ENCODE measurements around the gene C5orf47. TPM values are rescaled to one million over a fixed set of nuclear protein-coding genes. Genes with fewer than 3 reads are reported as not detected.

C5orf47 gene
- total RNA-seq, 4 donors from 2014 or later: not detected

GRCh38 chr5:173968154-173968797, 20.7 kb upstream of the C5orf47 start:
- TF ChIP-seq POLR2A (IDR thresholded peaks at IDR 0.05) (no peak), CTCF (IDR thresholded peaks at IDR 0.05) (no peak), POLR2AphosphoS5 (IDR thresholded peaks at IDR 0.05) (no peak), EP300 (IDR thresholded peaks at IDR 0.05) (no peak)
- ATAC-seq: no peak
- Histone ChIP-seq H3K27me3 (no peaks in the 10 kb centered on the region), H3K9me3 (no peaks in the 10 kb centered on the region), H3K36me3 (no peaks in the 10 kb centered on the region), H3K4me3 (no peak overlapping the region), H3K4me1 (peaks cover 0 to 16% (median 4%) of the 10 kb centered on the region in 3 donors), H3K27ac (no peak overlapping the region)
- WGBS, 2 donors (ENCODE audit: low coverage in 1 of 2): 17 to 72% methylated on average over 1 to 7 of the region's 9 CpGs

- Histone ChIP-seq H3K4me3 (no peak overlapping the region), H3K36me3 (no peaks in the 10 kb centered on the region), H3K4me1 (peaks cover 0 to 15% (median 7%) of the 10 kb centered on the region in 3 donors), H3K9me3 (no peaks in the 10 kb centered on the region), H3K27me3 (no peaks in the 10 kb centered on the region), H3K27ac (no peak overlapping the region)
- TF ChIP-seq EP300 (IDR thresholded peaks at IDR 0.05): no peak
- no peak for TF ChIP-seq CTCF (IDR thresholded peaks at IDR 0.05)
- TF ChIP-seq POLR2A (IDR thresholded peaks at IDR 0.05): no peak
- no peak for TF ChIP-seq POLR2AphosphoS5 (IDR thresholded peaks at IDR 0.05)
- ATAC-seq: no peak
- WGBS, 2 donors (ENCODE audit: low coverage in 1 of 2): 86% methylated on average over 8 of the region's 12 CpGs; no CpG with 5 or more reads in 1 of the 2 donors
Observed at GRCh38 chr5:173969167-173970049, 19.6 kb upstream of the C5orf47 start.

GRCh38 chr5:173970878-173971650, 17.9 kb upstream of the C5orf47 start:
- 66 to 79% methylated on average over 8 to 18 of the region's 18 CpGs for WGBS, 2 donors (ENCODE audit: low coverage in 1 of 2)
- Histone ChIP-seq H3K4me1 (peaks cover 0 to 15% (median 7%) of the 10 kb centered on the region in 3 donors), H3K9me3 (no peaks in the 10 kb centered on the region), H3K27ac (no peak overlapping the region), H3K36me3 (no peaks in the 10 kb centered on the region), H3K27me3 (no peaks in the 10 kb centered on the region), H3K4me3 (no peak overlapping the region)
- TF ChIP-seq POLR2A (IDR thresholded peaks at IDR 0.05) (no peak), POLR2AphosphoS5 (IDR thresholded peaks at IDR 0.05) (no peak), EP300 (IDR thresholded peaks at IDR 0.05) (no peak), CTCF (IDR thresholded peaks at IDR 0.05) (no peak)
- no peak for ATAC-seq

- H3K4me3 ChIP-seq: no peak overlapping the region
- no peaks in the 10 kb centered on the region for H3K36me3 ChIP-seq
- ATAC-seq: no peak
- no peaks in the 10 kb centered on the region for H3K9me3 ChIP-seq
- peaks cover 0 to 15% (median 7%) of the 10 kb centered on the region in 3 donors for H3K4me1 ChIP-seq
- 92 to 98% methylated on average over 4 to 5 of the region's 5 CpGs for WGBS, 2 donors (ENCODE audit: low coverage in 1 of 2)
- TF ChIP-seq POLR2A (IDR thresholded peaks at IDR 0.05) (no peak), POLR2AphosphoS5 (IDR thresholded peaks at IDR 0.05) (no peak), CTCF (IDR thresholded peaks at IDR 0.05) (no peak), EP300 (IDR thresholded peaks at IDR 0.05) (no peak)
- H3K27ac ChIP-seq: no peak overlapping the region
- H3K27me3 ChIP-seq: no peaks in the 10 kb centered on the region
Observed at GRCh38 chr5:173971681-173972345, 17.2 kb upstream of the C5orf47 start.

Data from gastroesophageal sphincter (tissue), 4 donors.